ENCODE results near the gene TENM4.

TENM4 gene

DNA sequence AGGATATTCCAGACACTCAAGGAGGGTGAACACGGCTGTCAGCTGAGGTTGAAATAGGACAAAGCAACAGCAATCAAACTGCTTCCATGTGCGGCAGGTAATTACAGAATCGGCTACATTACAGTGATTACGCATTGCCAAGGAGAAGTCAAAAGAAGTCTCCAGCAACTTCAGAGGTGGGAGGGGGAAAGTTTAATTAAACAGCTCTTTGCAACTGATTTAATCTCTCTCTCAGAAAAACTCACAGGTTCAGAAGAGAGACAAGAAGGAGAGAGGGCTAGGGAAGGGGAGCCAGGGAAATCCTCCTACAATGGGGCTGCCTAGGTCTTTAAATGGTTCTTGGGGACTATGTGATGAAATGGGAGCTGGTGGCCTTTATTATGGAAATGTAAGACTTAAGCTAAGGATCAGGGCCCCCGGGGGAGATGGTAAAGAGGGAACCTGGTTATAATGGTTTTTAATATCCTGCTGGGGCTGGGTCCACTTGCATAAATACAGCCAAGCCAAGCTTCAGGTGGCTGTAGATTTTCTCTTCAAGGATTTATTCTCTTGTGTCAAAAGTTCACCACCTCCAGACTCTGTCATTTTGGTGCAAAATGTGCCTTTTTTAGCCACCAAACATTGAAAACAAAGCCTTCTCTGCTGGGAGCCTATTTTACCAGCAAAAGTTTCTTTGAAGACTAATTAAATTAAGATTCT lies 511.5 kb downstream of the TENM4 start:
- peaks cover 25% of the 10 kb centered on the region for H3K27me3 ChIP-seq (ENCODE audit: insufficient read depth, low read length)
- no peak overlapping the region for H3K4me3 ChIP-seq (ENCODE audit: low read depth, low read length)
- H3K79me2 ChIP-seq (ENCODE audit: control insufficient read depth, insufficient read depth, low read length, unreplicated experiment) = no peaks in the 10 kb centered on the region
- H3K4me1 ChIP-seq (ENCODE audit: control insufficient read depth, insufficient read depth, low read length, unreplicated experiment) = no peaks in the 10 kb centered on the region
- H3K27ac ChIP-seq (ENCODE audit: low read depth, low read length) = no peak overlapping the region
- no peaks in the 10 kb centered on the region for H3K36me3 ChIP-seq (ENCODE audit: insufficient read depth, low read length)
- H2AFZ ChIP-seq (ENCODE audit: low read length, unreplicated experiment) = no peak overlapping the region

DNA sequence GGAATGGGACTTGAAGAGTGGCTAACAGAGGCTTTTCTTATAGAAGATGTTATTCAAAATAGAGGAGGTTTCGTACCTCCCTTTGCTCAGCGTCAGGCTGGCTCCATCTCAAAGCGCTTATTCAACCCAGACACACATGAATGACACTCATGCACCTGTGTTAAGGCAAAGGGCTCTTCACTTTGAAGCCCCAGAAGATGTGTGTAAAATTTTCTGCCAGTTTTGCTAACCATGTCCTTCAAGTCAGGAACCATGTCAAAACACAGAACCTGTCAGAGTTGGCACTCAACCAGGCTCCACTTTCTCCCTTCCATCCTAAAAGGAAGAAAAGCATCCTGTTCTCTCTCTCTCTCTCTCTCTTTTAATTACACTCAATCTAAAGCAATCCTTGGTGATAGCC lies 513.3 kb downstream of the TENM4 start:
- H3K36me3 ChIP-seq (ENCODE audit: insufficient read depth, low read length) = no peaks in the 10 kb centered on the region
- H3K4me3 ChIP-seq (ENCODE audit: low read depth, low read length) = no peak overlapping the region
- H3K4me1 ChIP-seq (ENCODE audit: control insufficient read depth, insufficient read depth, low read length, unreplicated experiment) = no peaks in the 10 kb centered on the region
- no peak overlapping the region for H2AFZ ChIP-seq (ENCODE audit: low read length, unreplicated experiment)
- peaks cover 25% of the 10 kb centered on the region for H3K27me3 ChIP-seq (ENCODE audit: insufficient read depth, low read length)
- H3K27ac ChIP-seq (ENCODE audit: low read depth, low read length) = no peak overlapping the region
- H3K79me2 ChIP-seq (ENCODE audit: control insufficient read depth, insufficient read depth, low read length, unreplicated experiment) = no peaks in the 10 kb centered on the region

GRCh38 chr11:78926633-78927338 lies 514.0 kb downstream of the TENM4 start:
- H3K27ac ChIP-seq (ENCODE audit: low read depth, low read length) = no peak overlapping the region
- H3K36me3 ChIP-seq (ENCODE audit: insufficient read depth, low read length) = no peaks in the 10 kb centered on the region
- peaks cover 28% of the 10 kb centered on the region for H3K27me3 ChIP-seq (ENCODE audit: insufficient read depth, low read length)
- no peaks in the 10 kb centered on the region for H3K4me1 ChIP-seq (ENCODE audit: control insufficient read depth, insufficient read depth, low read length, unreplicated experiment)
- H2AFZ ChIP-seq (ENCODE audit: low read length, unreplicated experiment) = no peak overlapping the region
- H3K79me2 ChIP-seq (ENCODE audit: control insufficient read depth, insufficient read depth, low read length, unreplicated experiment) = no peaks in the 10 kb centered on the region
- no peak overlapping the region for H3K4me3 ChIP-seq (ENCODE audit: low read depth, low read length)

DNA sequence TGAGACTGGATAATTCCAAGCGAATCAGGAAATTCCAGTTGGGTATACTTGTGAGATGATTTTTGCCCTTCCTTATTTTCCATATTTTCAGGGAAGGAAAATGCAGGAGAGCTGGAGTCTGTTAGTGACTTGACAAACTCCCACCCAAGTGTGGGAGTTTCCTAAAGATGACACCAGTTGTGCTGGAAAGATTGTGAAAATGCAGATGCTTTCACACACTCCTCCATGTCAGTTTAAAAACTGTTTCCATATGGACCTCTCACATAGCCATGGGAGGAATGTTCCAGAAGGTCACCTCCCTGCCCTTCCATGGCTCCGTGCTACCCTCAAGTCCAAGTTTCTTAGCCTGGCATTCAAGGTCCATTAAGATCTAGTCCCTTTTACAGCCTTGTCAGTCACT lies 515.4 kb downstream of the TENM4 start:
- H3K27ac ChIP-seq (ENCODE audit: low read depth, low read length) = no peak overlapping the region
- H3K27me3 ChIP-seq (ENCODE audit: insufficient read depth, low read length) = peaks cover 28% of the 10 kb centered on the region

DNA sequence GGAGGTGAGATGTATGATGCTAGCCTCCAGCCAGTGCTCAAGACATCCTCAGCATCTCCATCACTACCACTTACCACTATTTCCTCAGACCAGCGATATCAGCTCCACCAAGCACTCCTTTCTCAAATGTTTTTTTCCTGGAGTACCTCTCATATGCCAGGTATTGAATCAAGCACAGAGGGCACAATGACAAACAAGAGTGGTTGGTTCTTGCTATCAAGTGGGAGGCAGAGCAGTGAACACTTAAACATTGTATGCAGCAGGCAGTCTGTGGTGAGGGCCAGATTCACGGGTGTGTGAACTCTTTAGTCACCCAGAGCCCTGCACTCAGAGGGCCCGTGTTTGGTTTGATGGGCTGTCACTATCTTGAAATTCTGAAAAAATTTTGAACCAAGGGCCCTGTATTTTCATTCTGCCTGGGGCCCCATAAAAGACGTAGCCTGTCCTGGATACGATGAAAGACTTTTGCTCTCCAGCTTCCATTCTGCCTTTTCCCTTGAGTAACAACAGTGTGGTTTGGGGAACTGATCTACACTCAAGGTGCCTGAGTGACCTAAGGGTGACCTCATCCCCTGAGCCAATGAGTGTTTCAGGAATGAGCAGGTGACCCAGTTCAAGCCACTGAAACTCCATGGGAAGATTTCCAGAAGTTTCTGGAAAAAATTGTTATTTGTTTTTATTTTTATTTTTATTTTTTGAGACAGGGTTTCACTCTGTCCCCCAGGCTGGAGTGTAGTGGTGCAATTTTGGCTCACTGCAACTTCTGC lies 517.8 kb downstream of the TENM4 start:
- no peaks in the 10 kb centered on the region for H3K79me2 ChIP-seq (ENCODE audit: control insufficient read depth, insufficient read depth, low read length, unreplicated experiment)
- H3K4me3 ChIP-seq (ENCODE audit: low read depth, low read length) = no peak overlapping the region
- H2AFZ ChIP-seq (ENCODE audit: low read length, unreplicated experiment) = no peak overlapping the region
- peaks cover 15% of the 10 kb centered on the region; the same call in 1 of the 2 replicates for H3K27me3 ChIP-seq (ENCODE audit: insufficient read depth, low read length)
- H3K27ac ChIP-seq (ENCODE audit: low read depth, low read length) = no peak overlapping the region
- no peaks in the 10 kb centered on the region for H3K4me1 ChIP-seq (ENCODE audit: control insufficient read depth, insufficient read depth, low read length, unreplicated experiment)
- no peaks in the 10 kb centered on the region for H3K36me3 ChIP-seq (ENCODE audit: insufficient read depth, low read length)

More for the DNA sequence above, 515.4 kb downstream of the TENM4 start:
- H3K36me3 ChIP-seq (ENCODE audit: insufficient read depth, low read length) = no peaks in the 10 kb centered on the region
- no peaks in the 10 kb centered on the region for H3K79me2 ChIP-seq (ENCODE audit: control insufficient read depth, insufficient read depth, low read length, unreplicated experiment)
- H3K4me1 ChIP-seq (ENCODE audit: control insufficient read depth, insufficient read depth, low read length, unreplicated experiment) = no peaks in the 10 kb centered on the region
- no peak overlapping the region for H2AFZ ChIP-seq (ENCODE audit: low read length, unreplicated experiment)
- no peak overlapping the region for H3K4me3 ChIP-seq (ENCODE audit: low read depth, low read length)

GRCh38 chr11:78921509-78921908 lies 519.3 kb downstream of the TENM4 start:
- Histone ChIP-seq H3K4me1 (ENCODE audit: control insufficient read depth, insufficient read depth, low read length, unreplicated experiment) (no peaks in the 10 kb centered on the region), H3K79me2 (ENCODE audit: control insufficient read depth, insufficient read depth, low read length, unreplicated experiment) (no peaks in the 10 kb centered on the region), H3K36me3 (ENCODE audit: insufficient read depth, low read length) (no peaks in the 10 kb centered on the region), H3K27me3 (ENCODE audit: insufficient read depth, low read length) (peaks cover 7% of the 10 kb centered on the region; the same call in 1 of the 2 replicates), H2AFZ (ENCODE audit: low read length, unreplicated experiment) (no peak overlapping the region), H3K4me3 (ENCODE audit: low read depth, low read length) (no peak overlapping the region), H3K27ac (ENCODE audit: low read depth, low read length) (no peak overlapping the region)

DNA sequence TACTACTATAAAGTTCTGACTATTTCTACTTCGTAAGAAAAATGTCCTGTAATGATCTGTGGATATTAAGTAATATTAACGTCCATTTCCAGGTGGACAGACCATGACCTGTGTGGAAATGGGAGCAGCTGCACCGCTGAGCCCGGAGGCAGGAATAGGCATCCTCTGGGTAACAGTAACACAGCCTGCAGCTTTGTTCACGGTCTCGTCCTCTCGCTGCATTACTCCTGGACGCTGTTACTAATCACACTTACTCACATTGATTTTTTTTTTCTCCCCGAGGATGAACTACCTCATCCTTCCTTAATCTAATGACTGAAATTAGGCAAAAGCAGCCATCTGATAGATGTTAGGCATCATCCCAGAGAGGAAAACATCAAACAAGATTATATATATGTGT lies 520.5 kb downstream of the TENM4 start:
- Histone ChIP-seq H3K27me3 (ENCODE audit: insufficient read depth, low read length) (peaks cover 7% of the 10 kb centered on the region; the same call in 1 of the 2 replicates), H3K4me1 (ENCODE audit: control insufficient read depth, insufficient read depth, low read length, unreplicated experiment) (no peaks in the 10 kb centered on the region), H3K79me2 (ENCODE audit: control insufficient read depth, insufficient read depth, low read length, unreplicated experiment) (no peaks in the 10 kb centered on the region), H3K27ac (ENCODE audit: low read depth, low read length) (no peak overlapping the region), H3K36me3 (ENCODE audit: insufficient read depth, low read length) (no peaks in the 10 kb centered on the region), H2AFZ (ENCODE audit: low read length, unreplicated experiment) (no peak overlapping the region), H3K4me3 (ENCODE audit: low read depth, low read length) (no peak overlapping the region)

DNA sequence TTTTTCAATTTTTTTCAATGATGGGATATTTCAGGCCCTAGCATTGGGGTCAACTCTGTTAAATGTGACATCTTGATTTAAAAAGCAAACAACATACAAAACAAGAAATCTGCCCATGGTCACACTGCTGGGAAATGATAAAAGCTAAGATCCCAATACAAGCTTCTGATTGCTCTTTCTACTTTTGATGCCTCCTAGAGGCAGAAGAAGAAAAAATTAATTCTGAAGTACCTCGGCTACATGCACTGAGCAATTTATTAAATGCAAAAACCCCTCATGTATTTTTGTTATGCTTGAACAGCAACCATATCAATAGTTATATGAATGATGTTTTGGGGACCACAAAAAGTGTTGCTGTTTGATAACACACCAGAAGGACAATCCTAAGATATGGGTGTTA lies 524.1 kb downstream of the TENM4 start:
- Histone ChIP-seq H2AFZ (ENCODE audit: low read length, unreplicated experiment) (no peak overlapping the region), H3K4me3 (ENCODE audit: low read depth, low read length) (no peak overlapping the region), H3K27ac (ENCODE audit: low read depth, low read length) (no peak overlapping the region), H3K27me3 (ENCODE audit: insufficient read depth, low read length) (peaks cover 4% of the 10 kb centered on the region; the same call in 1 of the 2 replicates), H3K79me2 (ENCODE audit: control insufficient read depth, insufficient read depth, low read length, unreplicated experiment) (no peaks in the 10 kb centered on the region), H3K36me3 (ENCODE audit: insufficient read depth, low read length) (no peaks in the 10 kb centered on the region), H3K4me1 (ENCODE audit: control insufficient read depth, insufficient read depth, low read length, unreplicated experiment) (no peaks in the 10 kb centered on the region)

DNA sequence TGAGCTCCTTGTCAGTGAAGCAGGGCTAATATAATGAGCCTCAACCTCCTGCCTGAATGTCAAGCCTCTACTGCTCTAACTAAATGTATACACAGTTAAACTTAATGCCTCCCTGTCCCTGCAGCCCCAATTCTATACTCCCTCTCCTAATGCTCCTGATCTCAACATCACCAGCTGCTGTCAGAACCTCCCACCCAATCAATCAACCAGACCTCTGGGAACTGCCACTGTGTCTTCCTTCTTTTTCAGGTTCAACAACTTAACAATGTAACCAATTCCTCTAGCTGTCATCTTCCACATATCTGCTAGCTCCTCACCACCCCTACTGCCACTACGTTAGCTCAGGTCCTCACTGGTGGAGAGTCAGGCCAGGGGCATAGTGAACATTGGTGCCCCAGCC lies 526.3 kb downstream of the TENM4 start:
- Histone ChIP-seq H3K79me2 (ENCODE audit: control insufficient read depth, insufficient read depth, low read length, unreplicated experiment) (no peaks in the 10 kb centered on the region), H3K36me3 (ENCODE audit: insufficient read depth, low read length) (no peaks in the 10 kb centered on the region), H3K4me3 (ENCODE audit: low read depth, low read length) (no peak overlapping the region), H3K4me1 (ENCODE audit: control insufficient read depth, insufficient read depth, low read length, unreplicated experiment) (no peaks in the 10 kb centered on the region), H3K27ac (ENCODE audit: low read depth, low read length) (no peak overlapping the region), H2AFZ (ENCODE audit: low read length, unreplicated experiment) (no peak overlapping the region), H3K27me3 (ENCODE audit: insufficient read depth, low read length) (peaks cover 4% of the 10 kb centered on the region; the same call in 1 of the 2 replicates)

GRCh38 chr11:78912778-78913177 lies 528.1 kb downstream of the TENM4 start:
- Histone ChIP-seq H3K79me2 (ENCODE audit: control insufficient read depth, insufficient read depth, low read length, unreplicated experiment) (no peaks in the 10 kb centered on the region), H2AFZ (ENCODE audit: low read length, unreplicated experiment) (no peak overlapping the region), H3K4me3 (ENCODE audit: low read depth, low read length) (no peak overlapping the region), H3K27ac (ENCODE audit: low read depth, low read length) (no peak overlapping the region), H3K36me3 (ENCODE audit: insufficient read depth, low read length) (no peaks in the 10 kb centered on the region), H3K27me3 (ENCODE audit: insufficient read depth, low read length) (no peaks in the 10 kb centered on the region; the same call in 1 of the 2 replicates), H3K4me1 (ENCODE audit: control insufficient read depth, insufficient read depth, low read length, unreplicated experiment) (no peaks in the 10 kb centered on the region)
